Neural cell (in vitro differentiated cells): Measurements from ENCODE around the gene NEK4.

Experiments used
- EP300 ChIP-seq: fragments of 450-650 bp; conservative IDR thresholded peaks from 2 replicates; pipeline ENCODE4 v1.6.1; 2014; ENCODE audit warnings: antibody characterized with exemption, mild to moderate bottlenecking, moderate library complexity; ENCODE audit not compliant: poor library complexity, severe bottlenecking
- TF ChIP-seq, protein P1 (sequence below): fragments of 450-650 bp; IDR thresholded peaks from 2 replicates; pipeline ENCODE4 v1.5.1; 2014; ENCODE audit warnings: antibody characterized with exemption, mild to moderate bottlenecking, moderate library complexity; ENCODE audit not compliant: poor library complexity, severe bottlenecking

DNA sequence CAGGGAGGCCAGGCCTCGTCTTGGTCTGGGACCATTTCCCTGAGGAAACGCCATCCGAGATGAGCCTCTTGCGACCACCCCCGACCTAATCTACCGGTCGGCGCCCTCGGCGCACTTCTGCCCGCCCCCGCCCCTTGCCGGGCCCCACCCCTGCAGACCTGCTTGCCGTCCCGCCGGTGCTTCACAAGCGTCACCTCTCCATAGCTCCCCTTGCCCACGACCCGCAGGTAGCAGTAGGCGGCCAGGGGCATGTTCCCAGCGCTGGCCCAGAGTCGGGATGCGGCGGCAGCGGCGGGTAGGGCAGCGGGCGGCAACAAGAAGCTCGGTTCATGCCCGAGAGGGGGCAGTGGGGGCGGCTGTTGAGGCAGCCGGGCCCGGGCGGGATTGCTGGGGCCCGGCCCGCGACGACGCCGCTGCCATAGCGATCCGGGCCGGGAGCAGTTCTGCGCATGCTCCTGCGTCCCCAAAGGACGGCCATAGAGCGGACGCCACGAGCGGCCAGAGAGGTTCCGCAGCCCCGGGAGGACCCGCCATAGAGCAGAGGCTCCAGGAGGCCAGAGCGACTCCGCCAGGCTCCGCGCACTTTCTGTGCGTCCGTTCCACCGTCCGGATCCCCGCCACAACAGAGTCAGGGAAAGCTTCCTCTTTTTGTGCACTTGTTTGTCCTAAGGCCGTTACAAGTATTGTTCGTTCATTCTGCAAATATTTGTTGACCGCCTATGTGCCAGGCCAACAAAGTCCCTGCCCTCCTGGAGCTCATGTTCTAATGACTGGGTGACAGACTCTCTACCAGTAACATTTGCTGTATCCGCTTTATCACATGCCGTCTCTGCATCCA, at the start of gene NEK4:
- TF ChIP-seq EP300 = peak; percentile 18
- TF ChIP-seq, protein P1, sequence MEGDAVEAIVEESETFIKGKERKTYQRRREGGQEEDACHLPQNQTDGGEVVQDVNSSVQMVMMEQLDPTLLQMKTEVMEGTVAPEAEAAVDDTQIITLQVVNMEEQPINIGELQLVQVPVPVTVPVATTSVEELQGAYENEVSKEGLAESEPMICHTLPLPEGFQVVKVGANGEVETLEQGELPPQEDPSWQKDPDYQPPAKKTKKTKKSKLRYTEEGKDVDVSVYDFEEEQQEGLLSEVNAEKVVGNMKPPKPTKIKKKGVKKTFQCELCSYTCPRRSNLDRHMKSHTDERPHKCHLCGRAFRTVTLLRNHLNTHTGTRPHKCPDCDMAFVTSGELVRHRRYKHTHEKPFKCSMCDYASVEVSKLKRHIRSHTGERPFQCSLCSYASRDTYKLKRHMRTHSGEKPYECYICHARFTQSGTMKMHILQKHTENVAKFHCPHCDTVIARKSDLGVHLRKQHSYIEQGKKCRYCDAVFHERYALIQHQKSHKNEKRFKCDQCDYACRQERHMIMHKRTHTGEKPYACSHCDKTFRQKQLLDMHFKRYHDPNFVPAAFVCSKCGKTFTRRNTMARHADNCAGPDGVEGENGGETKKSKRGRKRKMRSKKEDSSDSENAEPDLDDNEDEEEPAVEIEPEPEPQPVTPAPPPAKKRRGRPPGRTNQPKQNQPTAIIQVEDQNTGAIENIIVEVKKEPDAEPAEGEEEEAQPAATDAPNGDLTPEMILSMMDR = peak; percentile 36
